GM18511 (cell line): Measurements from ENCODE around the gene DBN1.
A peak's percentile ranks its signal among the peaks of the same experiment; 100 is the strongest.
"Not testable (repeated sequence)": the region's sequence is repeated elsewhere in the genome, so short reads cannot be mapped to it uniquely, and the experiment has no call there.

ENCODE experiments used
- ATAC-seq: cut with Tn5 transposase; IDR thresholded peaks from one replicate; pipeline ENCODE4 v1.9.1; 2021; ENCODE audit warnings: mild to moderate bottlenecking, moderate library complexity; ENCODE audit not compliant: unreplicated experiment

DBN1 gene

DNA sequence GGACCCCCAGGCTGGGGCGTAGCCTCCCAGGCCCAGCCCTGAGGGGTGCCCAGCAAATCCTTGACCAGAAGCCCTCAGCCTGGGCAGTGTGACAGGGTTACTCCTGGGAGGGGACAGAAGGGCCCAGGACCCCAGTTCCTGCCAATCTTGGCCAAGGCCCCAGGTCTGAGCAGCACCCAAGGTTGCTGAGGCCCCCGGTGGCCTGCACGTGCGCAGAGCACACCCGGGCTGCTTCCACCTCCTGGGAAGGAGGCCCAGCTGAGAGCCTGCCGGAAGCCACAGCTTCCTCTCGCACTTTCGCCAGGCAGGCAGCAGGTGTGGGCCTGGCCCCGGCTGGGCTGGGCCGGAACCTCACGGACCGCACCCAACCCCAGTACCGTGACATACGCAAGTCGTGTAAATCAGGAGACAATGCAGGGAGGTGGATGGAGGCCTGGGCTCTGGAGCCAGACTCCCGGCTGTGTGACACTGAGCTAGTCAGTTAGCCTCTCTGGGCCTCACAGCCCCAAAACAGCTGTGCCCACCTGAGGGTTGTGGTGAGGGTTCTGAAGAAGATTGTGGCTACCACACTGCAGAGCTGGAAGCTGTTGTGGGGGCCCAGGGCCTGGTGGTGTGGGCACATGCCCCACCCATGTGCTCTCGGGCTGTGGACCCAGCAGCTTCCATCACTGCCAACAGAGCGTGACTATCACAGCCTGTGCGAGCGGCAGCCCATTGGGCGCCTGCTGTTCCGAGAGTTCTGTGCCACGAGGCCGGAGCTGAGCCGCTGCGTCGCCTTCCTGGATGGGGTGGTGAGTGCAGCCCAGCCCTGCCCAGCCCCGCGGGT lies 41.9 kb downstream of the DBN1 start:
- peak; percentile 60 for ATAC-seq

DNA sequence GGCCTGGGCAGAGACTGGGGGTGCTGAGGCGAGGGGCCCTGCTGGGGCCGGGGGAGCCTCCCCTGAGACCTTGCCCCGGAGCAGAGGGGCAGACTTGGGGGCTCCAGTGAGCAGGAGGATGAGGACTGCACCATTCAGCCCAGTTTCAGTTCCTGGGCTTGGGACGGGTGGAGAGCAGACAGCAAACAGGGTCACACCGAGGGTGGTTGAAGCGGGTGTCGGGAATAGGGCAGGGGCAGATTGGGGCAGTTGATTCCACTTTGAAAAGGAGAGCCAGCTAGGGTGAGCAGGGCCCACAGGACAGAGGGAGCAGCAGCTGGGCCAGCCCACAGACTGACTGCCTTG lies 42.5 kb downstream of the DBN1 start:
- no peak for ATAC-seq

DNA sequence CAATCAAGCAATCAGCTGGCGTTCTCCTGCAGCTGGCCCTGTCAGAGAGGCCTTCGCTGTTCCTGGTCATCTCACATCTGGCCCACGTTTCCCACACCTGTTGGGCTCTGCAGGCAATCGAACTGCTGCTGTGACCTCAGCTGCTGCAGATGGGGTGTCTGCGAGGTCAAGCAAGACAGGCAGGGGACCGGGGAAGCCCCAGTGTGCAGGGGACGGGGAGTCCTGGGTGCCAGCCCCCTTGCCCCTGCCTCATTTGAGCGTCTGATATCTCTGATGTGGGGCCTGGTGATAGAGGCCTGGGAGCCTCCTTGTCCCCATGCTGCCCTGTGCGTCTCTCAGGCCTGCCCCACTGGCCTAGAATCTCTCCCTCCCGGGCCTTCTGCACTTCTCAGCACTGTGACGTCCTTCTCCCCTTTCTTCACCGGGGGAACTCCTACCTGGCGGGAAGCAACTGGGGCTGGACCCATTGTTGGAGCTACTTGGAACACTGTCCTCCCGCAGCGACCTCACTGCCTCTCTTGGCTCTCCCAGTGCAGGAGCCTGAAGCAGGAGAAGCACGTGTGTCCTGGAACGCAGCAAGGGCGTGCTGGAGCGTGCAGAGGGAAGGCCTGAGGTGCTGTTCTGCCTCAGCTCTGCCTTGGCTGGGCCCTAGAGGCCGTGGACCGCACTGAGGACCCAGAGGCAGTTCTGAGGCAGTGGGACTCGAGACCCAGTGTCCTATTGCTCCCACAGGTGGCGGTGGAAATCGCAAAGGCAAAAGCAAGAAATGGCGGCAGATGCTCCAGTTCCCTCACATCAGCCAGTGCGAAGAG lies 43.1 kb downstream of the DBN1 start:
- ATAC-seq, result no peak

DNA sequence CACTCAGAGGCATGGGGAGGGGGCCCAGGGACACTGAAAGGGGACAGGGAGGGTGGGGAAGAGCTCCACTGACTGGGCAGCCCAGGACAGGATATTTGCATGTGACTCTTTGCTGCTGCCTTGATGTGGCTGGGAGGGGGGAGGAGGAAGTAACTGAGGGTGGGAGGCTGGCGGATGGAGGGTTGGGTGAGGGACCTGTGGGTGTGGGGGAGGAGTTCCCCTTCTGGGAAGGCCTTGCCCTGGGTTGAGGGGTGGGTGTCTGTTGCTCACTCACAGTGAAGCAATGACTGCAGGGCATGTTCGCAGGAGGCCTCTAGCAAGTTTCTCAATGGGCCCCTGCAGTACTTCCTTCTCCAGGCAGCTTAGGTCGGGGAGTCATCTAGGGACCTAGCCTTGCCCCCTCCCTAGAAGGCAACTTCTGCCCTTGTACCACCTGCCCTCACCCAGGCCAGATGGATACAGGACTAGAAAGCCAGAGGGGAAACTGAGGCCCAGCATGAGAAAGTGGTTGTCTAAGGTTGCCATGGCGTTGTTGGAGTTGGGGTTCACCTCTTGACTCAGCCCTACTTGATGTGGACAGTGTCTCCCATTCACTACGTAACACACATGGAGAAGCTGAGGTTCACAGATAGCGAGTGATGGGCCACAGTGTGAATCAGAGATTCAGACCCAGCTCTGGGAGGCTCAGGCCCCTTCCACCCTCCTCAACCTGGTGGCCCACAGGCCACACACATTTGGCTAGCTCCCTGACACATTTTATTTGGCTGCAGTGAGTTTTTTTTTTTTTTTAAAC lies 44.0 kb downstream of the DBN1 start:
- ATAC-seq, result no peak

DNA sequence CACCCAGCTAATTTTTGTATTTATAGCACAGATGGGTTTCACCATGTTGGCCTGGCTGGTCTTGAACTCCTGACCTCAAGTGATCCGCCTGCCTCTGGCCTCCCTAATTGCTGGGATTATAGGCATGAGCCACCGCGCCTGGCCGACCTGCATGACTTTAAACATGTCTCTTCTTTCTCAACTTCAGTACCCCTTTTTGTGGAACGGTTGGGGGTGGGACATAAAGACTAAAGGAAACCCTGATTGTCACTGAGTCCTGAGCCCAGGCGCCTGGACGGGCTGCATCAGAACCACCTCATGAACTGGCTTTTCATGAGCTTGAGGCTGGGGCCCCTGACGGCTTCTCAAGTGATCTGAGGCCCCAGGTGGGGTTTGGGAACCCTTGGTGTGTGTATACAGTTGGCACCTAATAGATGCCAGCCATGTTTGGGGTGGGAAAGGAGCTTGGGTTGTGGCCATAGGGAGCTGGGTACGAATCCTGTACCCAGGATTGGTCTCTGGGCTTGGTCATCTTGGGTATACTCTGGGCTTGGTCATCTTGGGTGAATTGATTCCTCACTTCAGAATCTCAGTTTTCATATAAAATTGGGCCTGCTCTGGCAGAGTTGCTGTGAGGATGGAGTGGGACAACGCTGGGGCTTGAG lies 44.7 kb downstream of the DBN1 start:
- no peak for ATAC-seq

DNA sequence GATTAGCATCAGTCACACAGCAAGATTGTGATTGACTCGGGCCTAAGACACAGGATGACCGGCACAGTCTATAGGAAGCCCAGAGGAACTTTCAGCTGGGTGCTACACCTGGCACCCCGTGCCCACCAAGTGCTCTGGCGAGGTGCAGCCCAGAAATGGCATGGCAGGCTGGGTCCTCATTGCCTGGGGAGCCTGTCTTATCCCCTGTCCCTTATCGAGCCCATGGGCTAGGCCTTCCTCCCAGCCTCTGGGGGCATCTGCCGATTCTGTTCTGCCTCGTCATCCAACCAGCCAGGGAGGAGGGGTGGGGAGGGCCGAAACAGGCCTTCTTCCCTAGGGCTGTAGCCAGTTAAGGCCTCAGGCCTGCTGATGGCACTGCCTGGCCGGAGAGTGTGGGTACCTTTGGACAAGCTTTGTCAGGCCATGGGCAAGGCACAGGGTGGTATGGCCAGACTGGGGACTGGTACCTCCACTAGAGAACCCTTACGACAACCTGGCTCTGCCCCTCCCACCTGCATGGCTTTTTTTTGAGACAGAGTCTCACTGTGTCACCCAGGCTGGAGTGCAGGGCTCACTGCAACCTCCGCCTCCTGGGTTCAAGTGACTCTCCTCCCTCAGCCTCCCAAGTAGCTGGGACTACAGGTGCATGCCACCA lies 45.4 kb downstream of the DBN1 start:
- ATAC-seq, result no peak

DNA sequence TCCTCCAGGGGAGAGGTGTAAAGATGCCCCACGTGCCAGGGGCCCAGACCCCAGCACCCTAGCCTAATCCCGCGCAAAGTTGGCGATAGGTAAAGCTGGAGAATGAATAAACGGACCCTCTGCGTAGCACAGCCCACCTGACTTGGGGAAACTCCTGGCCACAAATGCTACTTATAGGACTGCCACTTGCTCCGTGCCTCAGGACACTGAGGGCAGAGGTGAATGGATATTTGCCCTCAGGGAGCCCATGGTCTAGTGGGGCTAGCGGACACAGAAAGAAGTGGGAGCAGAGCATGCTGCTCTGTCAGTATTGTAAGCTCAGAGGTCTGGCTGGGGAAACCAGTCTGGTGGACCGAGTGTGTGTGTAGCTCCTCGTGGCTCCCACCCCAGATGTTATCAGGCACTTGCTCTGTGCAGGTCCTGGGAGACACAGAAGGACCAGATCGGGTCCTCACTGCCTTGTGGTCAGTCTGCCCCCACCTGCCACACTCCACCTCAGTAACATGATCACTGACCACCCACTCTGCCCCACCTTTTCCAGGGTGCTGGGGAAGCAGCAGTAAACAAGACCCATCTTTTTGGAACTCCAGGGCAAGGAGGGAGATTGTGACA lies 46.1 kb downstream of the DBN1 start:
- no peak for ATAC-seq

DNA sequence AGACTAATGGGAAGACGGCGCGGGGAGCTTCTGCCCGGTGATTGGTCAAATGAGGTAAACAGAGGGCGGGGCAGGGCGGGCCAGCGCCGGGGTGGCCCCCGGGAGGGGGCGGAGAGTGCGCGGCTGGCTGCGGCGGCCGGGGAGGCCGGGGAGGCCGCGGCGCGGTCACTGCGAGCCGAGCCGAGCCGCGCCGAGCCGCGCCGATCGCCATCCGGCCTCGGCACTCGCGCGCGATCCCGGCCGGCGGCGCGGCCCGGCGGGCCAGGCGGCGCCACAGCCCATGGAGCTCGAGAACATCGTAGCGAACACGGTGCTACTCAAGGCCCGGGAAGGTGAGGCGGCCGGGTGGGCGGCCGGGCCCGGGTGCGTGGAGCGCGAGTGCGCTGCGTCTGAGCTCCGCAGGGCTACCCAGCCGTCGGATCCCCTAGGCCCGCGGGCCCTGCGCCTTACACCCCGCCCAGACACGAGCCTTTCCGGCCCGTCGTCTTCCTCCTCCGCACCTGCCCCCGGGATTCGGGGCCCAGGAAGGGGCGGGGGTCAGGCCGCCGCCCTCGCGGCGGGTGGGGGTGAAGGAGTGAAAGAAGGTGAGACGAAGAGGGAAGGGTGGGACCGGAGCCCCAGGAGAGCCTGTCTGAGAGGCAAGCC lies 46.7 kb downstream of the DBN1 start, which contains the start of gene GRK6:
Gene GRK6 (plus strand): TSS at position 111 of the 645 bp plus-strand sequence. CDS start 170 bp downstream, at position 281.
- peak; percentile 7 for ATAC-seq

DNA sequence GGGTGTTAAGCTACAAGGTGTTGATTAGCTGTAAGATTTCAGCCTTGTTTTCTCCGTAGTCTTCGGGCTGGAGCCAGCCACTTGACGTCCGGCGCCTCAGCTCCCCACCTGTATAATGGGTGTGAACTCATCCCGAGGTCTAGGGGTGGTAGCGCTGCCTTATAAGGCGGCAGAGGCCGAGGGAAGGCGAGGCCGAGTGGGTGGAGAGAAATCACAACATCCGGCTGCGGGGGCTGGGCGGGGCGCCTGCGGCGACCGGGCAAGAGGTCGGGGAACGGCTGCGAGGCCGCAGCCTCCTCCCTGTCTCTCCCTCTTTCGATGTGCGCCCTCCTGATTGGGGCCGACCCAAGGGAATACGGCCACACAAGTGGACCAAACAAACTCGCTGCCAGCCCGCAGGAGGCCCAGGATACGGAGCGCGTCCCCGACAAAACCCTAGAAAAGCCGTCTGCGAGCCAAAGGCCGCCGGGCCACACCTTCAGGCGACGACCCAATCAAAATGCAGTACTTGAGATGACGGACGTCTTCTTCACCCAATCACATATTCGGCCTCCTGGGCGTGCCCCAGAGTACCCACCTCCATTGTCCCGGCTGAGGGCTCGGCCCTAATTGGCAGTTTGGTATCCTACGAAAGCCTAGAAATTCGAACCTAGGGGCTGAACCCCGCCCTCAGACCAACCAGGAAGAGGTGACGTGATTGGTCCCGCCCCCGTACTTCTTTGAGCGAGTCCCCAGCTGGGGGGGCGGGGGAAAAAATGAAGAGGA lies 47.5 kb downstream of the DBN1 start:
- ATAC-seq, result peak; percentile 81

DNA sequence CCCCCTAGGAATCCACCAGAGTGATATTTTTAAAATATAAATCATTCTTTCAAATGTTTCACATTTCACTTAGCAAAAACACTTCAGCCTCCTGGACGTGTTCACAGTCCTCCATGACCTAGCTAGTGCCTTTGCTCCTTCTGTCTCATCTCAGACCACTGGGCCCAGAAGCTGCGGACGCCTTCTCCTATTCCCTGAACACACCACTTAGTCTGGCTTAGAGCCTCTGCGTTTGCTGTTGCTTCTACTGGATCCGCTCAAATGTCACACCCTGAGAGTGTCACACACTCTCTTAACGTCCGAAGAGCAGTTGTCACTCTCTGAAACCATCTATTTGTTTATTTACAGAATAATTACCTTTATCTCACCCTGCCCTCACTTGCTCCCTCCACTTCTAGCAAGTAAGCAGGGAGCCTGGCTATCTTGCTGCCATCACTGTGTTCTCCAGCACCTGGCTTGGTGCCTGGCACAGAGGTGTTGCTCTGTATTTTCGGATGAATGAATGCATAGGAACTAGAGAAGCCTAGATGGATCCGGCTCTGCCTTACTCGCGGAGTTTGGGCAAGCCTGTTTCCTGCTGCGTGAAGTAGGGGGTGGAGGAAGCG lies 48.1 kb downstream of the DBN1 start:
- no peak for ATAC-seq

DNA sequence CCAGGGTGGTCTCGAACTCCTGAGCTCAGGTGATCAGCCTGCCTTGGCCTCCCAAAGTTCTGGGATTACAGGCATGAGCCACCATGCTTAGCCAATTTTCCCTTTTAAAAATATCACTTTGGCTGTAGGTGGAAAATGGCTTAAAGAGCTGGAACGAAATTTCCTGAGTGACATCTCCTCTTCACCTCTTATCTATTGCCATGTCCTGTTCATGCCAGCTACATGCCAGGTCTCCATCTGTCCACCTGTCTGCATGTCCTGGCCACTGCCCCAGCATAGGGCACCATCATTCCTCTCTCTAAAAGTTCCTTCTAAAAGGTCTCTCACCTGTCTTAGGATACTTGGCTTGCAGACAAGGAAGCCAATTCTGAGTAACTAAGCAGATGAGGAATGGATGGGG lies 49.8 kb downstream of the DBN1 start:
- no peak for ATAC-seq

DNA sequence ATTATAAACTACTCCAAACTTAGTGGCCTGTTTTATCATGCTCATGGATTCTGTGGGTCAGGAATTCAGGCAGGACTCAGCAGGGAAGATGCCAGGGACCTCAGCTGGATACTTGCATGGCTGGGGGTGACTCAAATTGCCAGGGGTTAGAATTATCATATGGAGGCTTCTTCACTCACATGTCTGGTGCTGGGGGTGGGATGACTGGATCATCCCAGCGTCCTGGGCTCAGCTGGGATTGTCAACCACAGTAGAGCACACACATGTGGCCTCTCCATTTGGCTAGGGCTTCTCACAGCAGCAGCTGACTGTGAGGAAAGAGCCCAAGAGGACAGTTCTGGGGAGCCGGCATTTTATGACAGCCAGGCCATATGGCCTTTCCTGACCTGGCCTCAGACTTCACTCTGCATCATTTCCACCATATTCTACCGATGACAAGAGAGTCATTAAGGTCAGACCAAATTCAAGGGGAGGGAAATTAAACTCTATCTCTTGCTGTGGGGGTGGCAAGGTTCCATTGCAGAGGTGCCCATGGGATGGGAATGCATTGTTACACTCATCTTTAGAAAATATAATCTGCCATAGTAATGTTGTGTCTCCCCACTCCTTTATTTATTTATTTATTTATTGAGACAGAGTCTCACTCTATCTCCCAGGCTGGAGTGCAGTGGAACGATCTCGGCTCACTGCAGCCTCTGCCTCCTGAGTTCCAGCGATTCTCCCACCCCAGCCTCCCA lies 52.2 kb downstream of the DBN1 start:
- no peak for ATAC-seq

DNA sequence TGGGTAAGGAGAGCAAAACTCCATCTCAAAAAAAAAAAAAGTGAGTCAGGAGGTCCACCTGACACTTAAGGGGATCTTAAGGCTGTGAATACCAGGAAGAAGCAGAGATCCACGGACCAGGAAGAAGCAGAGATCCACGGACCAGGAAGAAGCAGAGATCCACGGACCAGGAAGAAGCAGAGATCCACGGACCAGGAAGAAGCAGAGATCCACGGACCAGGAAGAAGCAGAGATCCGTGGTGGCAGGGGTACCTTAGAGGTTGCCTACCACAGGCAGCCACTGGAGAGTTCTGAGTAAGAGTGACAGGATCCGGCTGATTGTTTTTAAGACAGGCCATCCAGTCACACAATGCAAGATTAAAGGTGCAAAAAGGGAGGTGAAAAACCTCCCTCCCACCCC lies 53.0 kb downstream of the DBN1 start:
- ATAC-seq, result not testable (repeated sequence)

DNA sequence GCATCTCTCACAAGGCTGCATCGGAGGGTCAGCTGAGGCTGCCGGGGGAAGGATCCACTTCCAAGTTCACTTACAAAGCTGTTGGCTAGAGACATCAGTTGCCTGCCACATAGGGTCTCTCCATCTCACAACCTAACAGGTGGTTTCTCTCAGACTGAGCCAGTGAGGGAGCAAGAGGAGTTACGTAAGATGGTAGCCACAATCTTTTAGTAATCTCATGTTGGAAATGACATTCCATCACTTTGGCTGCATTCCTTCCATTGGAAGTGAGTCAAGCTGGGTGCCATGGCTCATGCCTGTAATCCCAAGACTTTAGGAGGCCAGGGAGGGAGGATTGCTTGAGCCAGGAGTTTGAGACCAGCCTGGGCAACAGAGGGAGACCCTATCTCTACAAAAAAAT lies 54.4 kb downstream of the DBN1 start:
- no peak for ATAC-seq

DNA sequence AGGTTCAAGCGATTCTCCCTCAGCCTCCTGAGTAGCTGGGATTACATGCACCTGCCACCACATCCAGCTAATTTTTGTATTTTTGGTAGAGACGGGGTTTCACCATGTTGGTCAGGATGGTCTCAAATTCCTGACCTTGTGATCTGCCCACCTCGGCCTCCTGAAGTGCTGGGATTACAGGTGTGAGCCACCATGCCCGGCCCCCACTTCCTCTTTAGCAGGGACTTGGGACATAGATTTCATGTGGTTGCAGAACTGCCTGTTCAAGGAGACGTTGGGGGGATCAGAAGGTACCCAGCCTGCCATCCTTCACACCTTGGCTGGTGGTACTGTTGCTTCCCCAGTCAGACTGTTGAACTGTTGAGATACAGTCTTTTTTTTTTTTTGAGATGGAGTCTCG lies 56.4 kb downstream of the DBN1 start:
- ATAC-seq, result not testable (repeated sequence)

DNA sequence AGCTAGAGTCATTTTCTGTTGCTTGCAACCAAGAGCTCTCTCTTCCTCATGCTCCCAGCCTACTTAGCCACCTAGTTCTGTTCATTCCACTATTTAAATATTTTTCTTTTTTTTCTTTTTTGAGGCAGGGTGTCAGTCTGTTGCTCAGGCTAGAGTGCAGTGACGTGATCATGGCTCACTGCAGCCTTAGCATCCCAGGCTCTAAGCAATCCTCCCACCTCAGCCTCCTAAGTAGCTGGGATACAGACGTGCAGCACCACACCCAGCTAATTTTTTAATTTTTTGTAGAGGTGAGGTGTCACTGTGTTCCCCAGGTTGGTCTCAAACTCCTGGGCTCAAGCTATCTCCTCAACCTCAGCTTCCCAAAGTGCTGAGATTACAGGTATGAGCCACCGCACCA lies 59.0 kb downstream of the DBN1 start:
- ATAC-seq, result no peak

DNA sequence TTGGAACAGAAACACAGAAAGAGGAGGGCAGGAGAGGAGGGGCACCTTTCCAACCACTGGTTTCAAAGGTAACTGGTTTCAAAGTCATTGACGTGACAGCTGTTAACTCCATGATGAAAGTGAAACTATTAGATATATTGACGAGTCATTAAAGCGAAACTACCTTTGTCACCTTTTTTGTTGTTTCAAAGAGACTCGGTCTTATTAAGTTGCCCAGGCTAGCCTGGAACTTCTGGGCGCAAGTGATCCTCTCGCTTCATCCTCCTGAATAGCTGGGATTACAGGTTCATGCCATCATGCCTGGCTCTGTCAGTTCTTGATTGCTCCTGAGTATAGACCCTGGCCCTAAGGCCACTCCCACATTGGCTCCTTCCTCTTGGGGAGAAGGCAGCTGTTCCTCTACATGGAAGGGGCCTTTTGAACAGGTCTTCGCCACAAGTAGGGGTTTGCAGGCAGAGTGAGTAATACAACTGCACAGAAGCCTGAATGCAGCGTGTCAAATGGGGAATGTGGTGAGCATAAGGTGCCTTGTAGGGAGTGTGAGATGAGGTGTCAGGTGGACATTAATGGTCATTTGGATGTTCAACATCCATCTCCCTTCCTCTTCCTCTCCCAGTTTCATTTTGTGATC lies 60.7 kb downstream of the DBN1 start:
- peak; percentile 81 for ATAC-seq
